IMR-90 (cell line): ENCODE data around the gene ACTL6B. TPM values are rescaled to one million over a fixed set of nuclear protein-coding genes. Genes with fewer than 3 reads are reported as not detected.

Experiments used
- ATAC-seq: fragments of 200-7000 bp; cut with Tn5 transposase; 2 replicates; pipeline ENCODE4 v1.9.1; 2020; ENCODE audit warnings: low read depth, mild to moderate bottlenecking, moderate library complexity
- BruUV-seq: library from RNA; stranded (reverse); fragments of 400-500 nt; replicated peaks from 2 replicates; lab custom pipeline; 2021; lab: Mats Ljungman, UMichigan
- CTCF ChIA-PET: fragments of 300-600 bp; formaldehyde crosslinking; extraction: SDS; loops from one replicate; lab custom pipeline; 2021; ENCODE audit warnings: antibody characterized with exemption; lab: Yijun Ruan, JAX
- POLR2A ChIA-PET: fragments of 300-600 bp; sonication (Branson Sonifier 250); formaldehyde crosslinking; loops from one replicate; lab custom pipeline; 2022; ENCODE audit warnings: antibody characterized with exemption; ENCODE audit not compliant: unreplicated experiment; lab: Charles Lee
- DNase-seq: peaks from one replicate; pipeline ENCODE4 v3.0.0; 2013
- H2AFZ ChIP-seq: replicated peaks from 2 replicates; pipeline ENCODE3; 2013; ENCODE audit warnings: low read length, mild to moderate bottlenecking; ENCODE audit not compliant: poor library complexity
- H2AK5ac ChIP-seq: 2 replicates; pipeline ENCODE4 v1.6.1; 2013; ENCODE audit warnings: low read depth, low read length, inconsistent platforms
- H2AK9ac ChIP-seq: replicated peaks from 2 replicates; pipeline ENCODE3; 2013; ENCODE audit warnings: mild to moderate bottlenecking, low read depth, low read length, moderate library complexity; ENCODE audit not compliant: poor library complexity
- H2BK120ac ChIP-seq: 2 replicates; pipeline ENCODE4 v1.6.1; 2013; ENCODE audit warnings: low read depth, low read length, inconsistent platforms
- H2BK15ac ChIP-seq: 3 replicates; pipeline ENCODE4 v1.6.1; 2013; ENCODE audit warnings: low read depth, low read length, inconsistent platforms
- H2BK20ac ChIP-seq: 2 replicates; pipeline ENCODE4 v1.6.1; 2013; ENCODE audit warnings: low read depth, mild to moderate bottlenecking, inconsistent platforms, low read length, moderate library complexity
- H2BK5ac ChIP-seq: 2 replicates; pipeline ENCODE4 v1.6.1; 2013; ENCODE audit warnings: mild to moderate bottlenecking, low read depth, low read length, inconsistent platforms; ENCODE audit not compliant: poor library complexity, severe bottlenecking
- H3K14ac ChIP-seq: replicated peaks from 2 replicates; pipeline ENCODE4 v1.6.1; 2013; ENCODE audit warnings: low read depth, low read length, inconsistent platforms
- H3K18ac ChIP-seq: 2 replicates; pipeline ENCODE4 v1.6.1; 2013; ENCODE audit warnings: low read depth, low read length, control low read depth
- H3K23ac ChIP-seq: 2 replicates; pipeline ENCODE4 v1.6.1; 2013; ENCODE audit warnings: low read depth, low read length, inconsistent platforms
- H3K27ac ChIP-seq: 2 replicates; pipeline ENCODE4 v1.5.1; 2013; ENCODE audit warnings: mild to moderate bottlenecking, control low read depth, low read length; ENCODE audit not compliant: insufficient read depth
- H3K27me3 ChIP-seq: 2 replicates; pipeline ENCODE4 v1.6.1; 2013; ENCODE audit warnings: low read length; ENCODE audit not compliant: control insufficient read depth, insufficient read depth
- H3K36me3 ChIP-seq: 2 replicates; pipeline ENCODE4 v1.6.1; 2013; ENCODE audit warnings: low read length, mixed read lengths; ENCODE audit not compliant: control insufficient read depth, insufficient read depth
- H3K4ac ChIP-seq: 2 replicates; pipeline ENCODE4 v1.6.1; 2013; ENCODE audit warnings: low read depth, low read length, inconsistent platforms
- H3K4me1 ChIP-seq: 2 replicates; pipeline ENCODE4 v1.6.1; 2013; ENCODE audit warnings: low read length, mixed read lengths; ENCODE audit not compliant: control insufficient read depth, insufficient read depth
- H3K4me2 ChIP-seq: 2 replicates; pipeline ENCODE4 v1.6.1; 2013; ENCODE audit warnings: low read depth, mild to moderate bottlenecking, control low read depth, low read length, moderate library complexity
- H3K4me3 ChIP-seq: 2 replicates; pipeline ENCODE4 v1.5.1; 2013; ENCODE audit warnings: low read depth, mild to moderate bottlenecking, control low read depth, low read length, moderate library complexity; ENCODE audit not compliant: insufficient read depth
- H3K56ac ChIP-seq: 2 replicates; pipeline ENCODE4 v1.6.1; 2013; ENCODE audit warnings: low read length, inconsistent platforms; ENCODE audit not compliant: insufficient read depth; ENCODE audit errors: extremely low read depth
- H3K79me1 ChIP-seq, 2 experiments: 2 replicates each; pipeline ENCODE4 v1.6.1; 2013; ENCODE audit warnings: low read length in 2 of 2, inconsistent platforms in 1 of 2, low read depth in 1 of 2
- H3K9ac ChIP-seq: 2 replicates; pipeline ENCODE4 v1.6.1; 2013; ENCODE audit warnings: low read depth, low read length, control low read depth
- H3K9me1 ChIP-seq: 2 replicates; pipeline ENCODE4 v1.6.1; 2013; ENCODE audit warnings: low read length, inconsistent platforms; ENCODE audit not compliant: insufficient read depth
- H3K9me3 ChIP-seq: 2 replicates; pipeline ENCODE4 v1.6.1; 2013; ENCODE audit warnings: low read length; ENCODE audit not compliant: control insufficient read depth, insufficient read depth
- H4K20me1 ChIP-seq: 2 replicates; pipeline ENCODE4 v1.6.1; 2013; ENCODE audit warnings: low read length, inconsistent platforms; ENCODE audit not compliant: insufficient read depth
- H4K5ac ChIP-seq: 2 replicates; pipeline ENCODE4 v1.6.1; 2013; ENCODE audit warnings: mild to moderate bottlenecking, low read depth, low read length, control low read depth
- H4K8ac ChIP-seq, 2 experiments: 2 replicates each; pipeline ENCODE4 v1.6.1; 2013; ENCODE audit warnings: low read depth in 2 of 2, low read length in 2 of 2, control low read depth in 1 of 2, inconsistent platforms in 1 of 2
- H4K91ac ChIP-seq: 2 replicates; pipeline ENCODE4 v1.6.1; 2013; ENCODE audit warnings: low read depth, low read length, inconsistent platforms; ENCODE audit not compliant: insufficient read depth
- CEBPB ChIP-seq: IDR thresholded peaks from 2 replicates; pipeline ENCODE4 v1.6.1; 2012; ENCODE audit warnings: low read depth, low read length, improper control_type of control experiment
- FOS ChIP-seq: fragments of 150-350 bp; IDR thresholded peaks from 2 replicates; pipeline ENCODE4 v1.6.1; 2016; ENCODE audit warnings: low read depth, low read length
- MXI1 ChIP-seq: IDR thresholded peaks from 2 replicates; pipeline ENCODE4 v1.6.1; 2012; ENCODE audit warnings: low read depth, mild to moderate bottlenecking, low read length, moderate library complexity, borderline replicate concordance
- NFE2L2 ChIP-seq: fragments of 150-350 bp; IDR thresholded peaks from 2 replicates; pipeline ENCODE4 v1.6.1; 2016; ENCODE audit warnings: low read depth, mild to moderate bottlenecking, low read length
- POLR2A ChIP-seq: IDR thresholded peaks from 2 replicates; pipeline ENCODE4 v1.6.1; 2012; ENCODE audit warnings: mild to moderate bottlenecking, low read depth, low read length
- RCOR1 ChIP-seq: IDR thresholded peaks from 2 replicates; pipeline ENCODE4 v1.6.1; 2012; ENCODE audit warnings: mild to moderate bottlenecking, low read length, improper control_type of control experiment; ENCODE audit not compliant: insufficient replicate concordance
- RFX5 ChIP-seq: IDR thresholded peaks from 2 replicates; pipeline ENCODE4 v1.8.0; 2012; ENCODE audit warnings: low read depth, mild to moderate bottlenecking, low read length, moderate library complexity
- SMC3 ChIP-seq: fragments of 150-350 bp; IDR thresholded peaks from 2 replicates; pipeline ENCODE4 v1.6.1; 2016; ENCODE audit warnings: low read depth, mild to moderate bottlenecking, antibody characterized with exemption, low read length, moderate library complexity
- USF2 ChIP-seq: fragments of 150-350 bp; IDR thresholded peaks from 2 replicates; pipeline ENCODE4 v1.6.1; 2017; ENCODE audit warnings: mild to moderate bottlenecking, antibody characterized with exemption, low read length, low read depth
- WGBS, 2 experiments: methylation state at CpG; one replicate each; pipeline versions ENCODE4 v1.1.5 to v1.1.7; 2013; ENCODE audit warnings: missing lambda C conversion rate in 2 of 2; ENCODE audit not compliant: insufficient read length in 1 of 2; ENCODE audit errors: extremely low coverage in 2 of 2; 5-methylcytosine and 5-hydroxymethylcytosine counted together
- dilution Hi-C: fragments of 300-500 bp; cut with HindIII; formaldehyde crosslinking; loops from one replicate; pipeline ENCODE4 v1.14.3; 2018; ENCODE audit warnings: low sequenced_read_pairs; ENCODE audit not compliant: unreplicated experiment
- in situ Hi-C: fragments of 300-500 bp; cut with MboI; formaldehyde crosslinking; loops from 3 replicates; pipeline ENCODE4 v1.14.3; 2019; ENCODE audit warnings: low sequenced_read_pairs, inconsistent platforms, mixed read lengths
- intact Hi-C: fragments of 100-400 bp; cut with micrococcal nuclease; formaldehyde crosslinking; loops from 2 replicates; pipeline ENCODE4 v1.10.0; 2022
- polyA plus RNA-seq, 3 experiments: library from polyadenylated mRNA; depleted of rRNA; stranded (reverse); fragments of >200 nt; gene quantifications; 2 replicates each; pipeline ENCODE4 v1.2.3, GENCODE V29; 2012; ENCODE audit warnings: low replicate concordance in 1 of 3
- total RNA-seq: library from RNA; depleted of rRNA; stranded (reverse); fragments of >200 nt; gene quantifications from 2 replicates; pipeline ENCODE4 v1.2.3, GENCODE V29; 2012

ACTL6B gene
- total and polyA plus RNA-seq, 2 of the 4 experiments (the other 2 are of a cell fraction) = not detected

- Histone ChIP-seq H3K18ac (peak within 1 kb of the TSS; percentile 72), H3K4me3 (peak within 1 kb of the TSS; percentile 68), H3K14ac (peak within 1 kb of the TSS; percentile 74), H3K56ac (peak within 1 kb of the TSS; percentile 50; the same call in 1 of the 2 replicates), H3K4me1 (peaks cover 6% of the 10 kb centered on the region), H4K20me1 (no peaks in the 10 kb centered on the region), H3K9me1 (peaks cover 3% of the 10 kb centered on the region; the same call in 1 of the 2 replicates), H3K27ac (peak within 1 kb of the TSS; percentile 88), H2BK120ac (peak within 1 kb of the TSS; percentile 82), H3K4me2 (peak within 1 kb of the TSS; percentile 99), H3K4ac (peak within 1 kb of the TSS; percentile 87), H3K36me3 (peaks cover 11% of the 10 kb centered on the region), H2BK20ac (no peak within 1 kb of the TSS), H4K5ac (peak within 1 kb of the TSS; percentile 69; the same call in 1 of the 2 replicates), H3K27me3 (no peaks in the 10 kb centered on the region), H3K9ac (peak within 1 kb of the TSS; percentile 69), H2AK5ac (peak within 1 kb of the TSS; percentile 83), H4K8ac (peak within 1 kb of the TSS; percentile 23 to 91), H2BK15ac (no peak within 1 kb of the TSS; the same call in 2 of the 3 replicates), H2BK5ac (peak within 1 kb of the TSS; percentile 86), H3K23ac (peak within 1 kb of the TSS; percentile 19; the same call in 1 of the 2 replicates), H4K91ac (peak within 1 kb of the TSS; percentile 88), H2AFZ (peak within 1 kb of the TSS; percentile 99), H3K79me1 (peaks cover 0 to 19% of the 10 kb centered on the region in 2 experiments; a peak in 2 of 4 replicates), H2AK9ac (peak within 1 kb of the TSS; percentile 97), H3K9me3 (no peaks in the 10 kb centered on the region)
- POLR2A ChIA-PET = interaction anchor here (0.6 to 1.2 kb wide), 4 partner anchors 27 to 511 kb away, joined by 3 to 5 read pairs (median 4); partner anchors contain the start of genes FBXO24 and LRCH4
- 0% methylated on average over 33 of the region's 61 CpGs; no CpG with 5 or more reads in 1 of the 2 experiments for WGBS, 2 experiments
- dilution Hi-C loops = no loop called here
- peak; percentile 99 for DNase-seq
- intact Hi-C loops = loop anchor here (2.0 to 5.0 kb wide), 2 partner anchors 61 to 240 kb away; partner anchors contain the start of genes GNB2 and SLC12A9
- no peak for TF ChIP-seq NFE2L2
- no peak; the same call in 1 of the 2 replicates for TF ChIP-seq USF2
- TF ChIP-seq RFX5 = peak; percentile 60; the same call in 1 of the 2 replicates
- TF ChIP-seq POLR2A = peak; percentile 50; the same call in 1 of the 2 replicates
- peak; percentile 68; the same call in 1 of the 2 replicates for TF ChIP-seq MXI1
- no peak for TF ChIP-seq FOS
- TF ChIP-seq SMC3 = no peak
- TF ChIP-seq RCOR1 = no peak
- peak; percentile 89 for TF ChIP-seq CEBPB
- in situ Hi-C loops = no loop called here
- BruUV-seq = no TSS peak
- ATAC-seq = peak; percentile 98
- CTCF ChIA-PET = interaction anchor here (0.8 to 1.2 kb wide), 4 partner anchors 23 to 233 kb away, joined by 3 to 4 read pairs (median 3); partner anchors contain the start of gene GNB2
These were observed 44.1 kb downstream of the ACTL6B start, which contains the start of gene MOSPD3 for GRCh38 chr7:100611983-100612729. MOSPD3 (plus strand) TSS chr7:100612540; CDS start chr7:100612792, 252 bp downstream.
